Duodenal mucosa (tissue), 2 donors: ENCODE data around the gene TNFAIP8L1.
A peak's percentile ranks its signal among the peaks of the same experiment; 100 is the strongest.
"Not testable (repeated sequence)": the region's sequence is repeated elsewhere in the genome, so short reads cannot be mapped to it uniquely, and the experiment has no call there.

Experiments
- H3K27ac ChIP-seq: one replicate; pipeline ENCODE4 v1.7.0; 2013; ENCODE audit warnings: low read depth, low read length
- H3K27me3 ChIP-seq, 2 donors: one replicate each; pipeline ENCODE4 v1.7.0; 2013; ENCODE audit warnings: low read length in 2 of 2, control low read depth in 1 of 2; ENCODE audit not compliant: insufficient read depth in 2 of 2, control insufficient read depth in 1 of 2
- H3K36me3 ChIP-seq, 2 donors: one replicate each; pipeline ENCODE4 v1.7.0; 2013; ENCODE audit warnings: low read length in 2 of 2, control low read depth in 1 of 2; ENCODE audit not compliant: insufficient read depth in 2 of 2, control insufficient read depth in 1 of 2
- H3K4me1 ChIP-seq, 2 donors: one replicate each; pipeline ENCODE4 v1.7.0; 2013; ENCODE audit warnings: low read length in 2 of 2, control low read depth in 1 of 2; ENCODE audit not compliant: insufficient read depth in 2 of 2, control insufficient read depth in 1 of 2
- H3K4me3 ChIP-seq, 2 donors: one replicate each; pipeline ENCODE4 v1.7.0; 2013; ENCODE audit warnings: low read length in 2 of 2, low read depth in 1 of 2
- H3K9ac ChIP-seq, 2 donors: one replicate each; pipeline ENCODE4 v1.7.0; 2013; ENCODE audit warnings: low read length in 2 of 2, low read depth in 1 of 2
- H3K9me3 ChIP-seq, 2 donors: one replicate each; pipeline ENCODE4 v1.7.0; 2013; ENCODE audit warnings: low read length in 2 of 2, control low read depth in 1 of 2; ENCODE audit not compliant: control insufficient read depth in 1 of 2

TNFAIP8L1 gene

GRCh38 chr19:4638828-4639530 lies at the start of gene TNFAIP8L1:
Gene TNFAIP8L1 (plus strand): TSS chr19:4639516. CDS start chr19:4651870, 12,354 bp downstream.
- Histone ChIP-seq H3K4me1 (peaks cover 7 to 31% of the 10 kb centered on the region in 2 donors), H3K27ac (peak within 1 kb of the TSS; percentile 36), H3K27me3 (no peaks in the 10 kb centered on the region), H3K4me3 (peak within 1 kb of the TSS; percentile 84 to 98), H3K9ac (peak within 1 kb of the TSS; percentile 71 to 90), H3K9me3 (no peaks in the 10 kb centered on the region), H3K36me3 (no peaks in the 10 kb centered on the region)

DNA sequence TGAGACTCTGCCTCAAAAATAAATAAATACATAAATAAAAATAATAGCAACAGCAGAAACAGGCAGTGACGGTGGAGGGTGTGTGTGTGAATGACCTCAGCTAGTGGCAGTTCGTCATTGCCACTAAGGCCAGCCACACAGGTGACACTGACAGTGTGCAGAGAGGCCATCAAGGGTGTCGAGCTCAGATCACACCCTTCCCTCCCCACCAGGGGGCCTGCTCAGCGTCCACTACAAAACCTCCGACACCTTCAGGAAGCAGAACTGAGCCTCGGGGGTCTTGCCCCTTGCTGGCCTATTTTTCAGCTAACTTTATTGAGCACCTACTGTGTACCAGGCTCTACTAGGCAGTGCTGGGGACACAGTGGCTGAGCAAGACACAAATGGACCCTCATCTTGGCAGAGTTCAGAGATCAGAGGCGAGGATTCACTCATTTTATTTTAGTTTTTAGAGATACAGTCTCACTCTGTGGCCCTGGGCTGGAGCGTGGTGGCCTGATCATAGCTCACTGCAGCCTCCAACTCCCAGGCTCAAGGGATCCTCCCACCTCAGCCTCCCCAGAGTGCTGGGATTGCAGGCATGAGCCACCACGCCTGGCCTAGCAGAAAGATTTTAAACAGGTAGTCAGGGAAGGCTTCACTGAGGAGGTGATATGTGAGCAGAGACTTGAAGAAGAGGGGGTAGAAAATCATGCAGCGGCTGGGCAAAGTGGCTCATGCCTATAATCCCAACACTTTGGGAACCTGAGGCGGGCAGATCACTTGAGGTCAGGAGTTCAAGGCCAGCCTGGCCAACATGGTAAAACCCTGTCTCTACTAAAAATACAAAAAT lies 49.5 kb upstream of the TNFAIP8L1 start:
- H3K9ac ChIP-seq = no peak overlapping the region
- H3K4me3 ChIP-seq = no peak overlapping the region
- peaks cover 14 to 37% of the 10 kb centered on the region in 2 donors for H3K27me3 ChIP-seq
- H3K4me1 ChIP-seq = no peaks in the 10 kb centered on the region
- H3K27ac ChIP-seq = no peak overlapping the region
- no peaks in the 10 kb centered on the region for H3K36me3 ChIP-seq
- H3K9me3 ChIP-seq = no peaks in the 10 kb centered on the region

DNA sequence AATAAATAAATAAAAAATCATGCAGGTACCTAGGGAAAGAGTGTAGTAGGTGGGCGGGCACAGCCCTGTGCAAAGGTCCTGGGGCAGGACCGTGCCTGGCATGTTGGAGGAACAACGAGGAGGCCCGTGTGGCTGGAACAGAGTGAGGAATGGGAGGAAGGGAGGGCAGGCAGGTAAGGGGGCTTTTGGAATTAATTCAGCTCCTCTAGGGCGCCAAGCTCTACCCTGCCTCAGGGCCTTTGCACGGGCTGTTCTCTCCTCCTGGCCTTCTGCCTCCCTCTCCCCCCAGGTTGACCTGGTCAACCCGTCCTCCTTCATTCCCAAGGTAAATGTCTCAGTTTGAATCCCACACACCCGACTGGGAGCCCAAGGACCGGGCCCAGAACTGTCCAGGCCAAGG lies 48.8 kb upstream of the TNFAIP8L1 start:
- no peak overlapping the region for H3K9ac ChIP-seq
- H3K27ac ChIP-seq = no peak overlapping the region
- H3K4me3 ChIP-seq = no peak overlapping the region
- no peaks in the 10 kb centered on the region for H3K4me1 ChIP-seq
- no peaks in the 10 kb centered on the region for H3K9me3 ChIP-seq
- H3K27me3 ChIP-seq = peaks cover 6 to 31% of the 10 kb centered on the region in 2 donors
- H3K36me3 ChIP-seq = no peaks in the 10 kb centered on the region

GRCh38 chr19:4591320-4591719 lies 48.0 kb upstream of the TNFAIP8L1 start:
- peaks cover 2 to 23% of the 10 kb centered on the region in 2 donors for H3K27me3 ChIP-seq
- no peaks in the 10 kb centered on the region for H3K9me3 ChIP-seq
- no peaks in the 10 kb centered on the region for H3K4me1 ChIP-seq
- no peaks in the 10 kb centered on the region for H3K36me3 ChIP-seq
- no peak overlapping the region for H3K27ac ChIP-seq
- H3K9ac ChIP-seq = no peak overlapping the region
- H3K4me3 ChIP-seq = no peak overlapping the region

GRCh38 chr19:4592445-4592844 lies 46.9 kb upstream of the TNFAIP8L1 start:
- H3K27ac ChIP-seq = no peak overlapping the region
- H3K27me3 ChIP-seq = peaks cover 4 to 20% of the 10 kb centered on the region in 2 donors
- no peak overlapping the region for H3K4me3 ChIP-seq
- H3K36me3 ChIP-seq = no peaks in the 10 kb centered on the region
- no peaks in the 10 kb centered on the region for H3K4me1 ChIP-seq
- H3K9me3 ChIP-seq = no peaks in the 10 kb centered on the region
- no peak overlapping the region for H3K9ac ChIP-seq

DNA sequence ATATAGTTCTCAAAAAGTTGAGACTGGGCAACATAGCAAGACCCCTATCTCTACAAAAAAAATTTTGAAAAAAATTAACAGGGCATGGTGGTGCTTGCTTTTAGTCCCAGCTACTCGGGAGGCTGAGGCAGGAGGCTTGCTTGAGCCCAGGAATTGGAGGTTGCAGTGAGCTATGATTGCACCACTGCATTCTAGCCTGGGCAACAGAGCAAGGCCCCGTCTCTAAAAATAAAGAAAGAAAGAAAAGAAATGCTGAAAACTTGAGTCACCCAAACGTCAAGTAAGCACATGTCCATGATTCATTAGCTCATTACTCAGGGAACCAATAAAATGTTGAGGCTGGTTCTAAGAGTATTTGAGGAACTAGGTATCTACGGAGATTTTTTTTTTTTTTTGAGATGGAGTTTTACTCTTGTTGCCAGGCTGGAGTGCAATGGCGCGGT lies 45.9 kb upstream of the TNFAIP8L1 start:
- Histone ChIP-seq H3K4me3 (no peak overlapping the region), H3K9me3 (no peaks in the 10 kb centered on the region), H3K27me3 (peaks cover 6 to 21% of the 10 kb centered on the region in 2 donors), H3K4me1 (no peaks in the 10 kb centered on the region), H3K9ac (no peak overlapping the region), H3K27ac (no peak overlapping the region), H3K36me3 (no peaks in the 10 kb centered on the region)

DNA sequence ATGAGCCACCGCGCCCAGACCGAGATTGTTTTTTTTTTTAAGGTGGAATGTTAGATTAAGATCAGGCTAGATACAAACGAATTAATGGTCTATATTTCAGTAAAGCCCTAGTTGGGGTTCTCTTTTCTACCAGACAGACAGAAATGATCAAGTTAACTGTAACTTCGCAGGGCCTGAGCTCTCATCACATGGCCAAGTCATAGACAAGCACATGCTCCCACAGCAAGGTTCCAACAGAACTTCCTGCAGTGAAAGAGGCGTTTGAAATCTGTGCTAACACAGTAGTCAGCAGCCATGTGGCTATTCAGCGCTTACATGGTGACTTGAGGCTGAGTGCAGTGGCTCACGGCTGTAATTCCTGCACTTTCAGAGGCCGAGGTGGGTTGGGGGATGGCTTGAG lies 45.1 kb upstream of the TNFAIP8L1 start:
- Histone ChIP-seq H3K27me3 (peaks cover 10 to 26% of the 10 kb centered on the region in 2 donors), H3K36me3 (no peaks in the 10 kb centered on the region), H3K27ac (no peak overlapping the region), H3K9me3 (no peaks in the 10 kb centered on the region), H3K4me3 (no peak overlapping the region), H3K4me1 (no peaks in the 10 kb centered on the region), H3K9ac (no peak overlapping the region)

DNA sequence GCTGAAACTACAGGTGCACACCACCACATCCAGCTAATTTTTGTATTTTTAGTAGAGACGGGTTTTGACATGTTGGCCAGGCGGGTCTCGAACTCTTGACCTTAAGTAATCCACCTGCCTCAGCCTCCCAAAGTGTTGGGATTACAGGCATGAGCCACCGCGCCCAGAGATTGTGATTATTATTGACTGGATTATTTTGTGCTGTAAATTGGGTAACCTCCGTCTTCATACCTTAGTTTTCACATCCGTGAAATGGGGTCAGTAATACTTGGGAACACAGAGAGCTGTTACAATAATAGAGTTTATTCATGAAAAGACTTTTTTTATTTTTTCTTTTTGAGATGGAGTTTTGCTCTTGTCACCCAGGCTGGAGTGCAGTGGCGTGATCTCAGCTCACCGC lies 44.2 kb upstream of the TNFAIP8L1 start:
- not testable (repeated sequence) for H3K9ac ChIP-seq, H3K27ac ChIP-seq, H3K9me3 ChIP-seq, H3K4me3 ChIP-seq, H3K36me3 ChIP-seq, H3K4me1 ChIP-seq
- H3K27me3 ChIP-seq = peaks cover 12 to 24% of the 10 kb centered on the region in 2 donors

DNA sequence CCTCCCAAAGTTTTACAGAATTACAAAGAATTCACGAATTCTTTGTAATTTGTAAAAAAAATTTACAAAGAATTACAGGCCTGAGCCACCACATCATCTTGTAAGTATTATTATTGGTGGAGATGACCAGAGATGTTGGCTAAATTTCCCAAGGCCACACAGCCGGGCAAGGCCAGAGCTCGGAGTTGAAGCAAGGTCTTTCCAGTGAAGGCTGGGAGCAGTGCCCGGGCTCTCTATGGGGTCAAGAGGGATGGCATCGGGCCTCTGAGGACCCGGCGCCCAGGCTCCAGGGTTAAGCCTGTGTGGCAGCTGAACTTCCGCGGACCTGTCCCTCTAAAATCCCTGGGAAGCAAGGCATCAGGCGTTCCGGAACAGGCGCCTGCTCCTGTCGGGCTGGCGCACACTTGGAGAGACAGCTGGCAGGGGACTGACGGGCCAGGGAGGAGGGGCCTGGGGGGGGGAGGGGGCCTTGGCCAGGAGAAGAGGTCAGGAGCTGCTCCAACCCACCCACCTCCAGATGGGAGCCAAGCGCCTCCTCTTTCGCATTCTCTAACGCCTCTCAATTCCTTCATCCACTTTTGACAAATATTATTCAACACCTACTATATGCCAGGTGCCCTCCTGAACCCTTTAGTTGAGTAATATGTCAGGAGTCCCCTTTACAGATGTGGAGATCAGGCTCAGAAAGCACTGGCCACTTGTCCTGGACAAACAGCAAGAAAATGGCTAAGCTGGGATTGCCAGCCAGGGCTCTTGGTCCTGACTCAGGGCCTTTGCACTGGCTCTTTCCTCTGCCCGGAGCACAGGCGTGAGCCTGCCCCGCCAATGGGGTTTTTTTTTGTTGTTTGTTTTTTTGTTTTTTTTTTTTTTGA lies 43.0 kb upstream of the TNFAIP8L1 start:
- peaks cover 12 to 26% of the 10 kb centered on the region in 2 donors for H3K27me3 ChIP-seq

More for the DNA sequence above, 43.0 kb upstream of the TNFAIP8L1 start:
- Histone ChIP-seq H3K36me3 (no peaks in the 10 kb centered on the region), H3K9me3 (no peaks in the 10 kb centered on the region), H3K9ac (no peak overlapping the region), H3K4me3 (no peak overlapping the region), H3K27ac (no peak overlapping the region), H3K4me1 (no peaks in the 10 kb centered on the region)
